ENCODE measurements around the gene CNPY3. TPM values are rescaled to one million over a fixed set of nuclear protein-coding genes. Genes with fewer than 3 reads are reported as not detected.
A peak's percentile ranks its signal among the peaks of the same experiment; 100 is the strongest.

Gene CNPY3
- total and polyA plus RNA-seq, 4 experiments from 2014 or later: 83.4 to 95.8 (median 89.7) TPM

DNA sequence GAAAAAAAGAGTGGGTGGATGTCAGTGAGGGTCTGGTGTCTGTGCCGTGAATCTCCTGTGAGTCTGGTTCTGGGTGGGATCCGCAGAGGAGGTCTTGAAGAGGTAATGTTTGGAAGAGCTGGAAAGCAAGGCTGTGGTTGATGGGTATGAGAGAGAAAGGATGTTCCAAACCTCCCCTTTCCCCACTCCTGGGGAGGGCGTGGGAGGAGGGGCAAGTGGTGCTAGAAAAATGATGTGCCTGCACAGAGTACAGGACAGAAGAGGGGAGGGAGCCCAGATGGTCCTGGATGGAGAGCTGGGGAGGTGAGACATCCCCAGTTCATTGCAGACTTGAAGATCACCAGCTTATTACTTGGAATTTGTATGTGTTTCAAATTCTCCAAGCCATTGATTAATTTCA is 3.1 kb downstream of the CNPY3 start:
- intact Hi-C loops (cut with micrococcal nuclease): no loop called here
- Histone ChIP-seq H3K36me3 (ENCODE audit: insufficient read depth, low read length) (peaks cover 44% of the 10 kb centered on the region), H3K9me3 (ENCODE audit: control insufficient read depth in 1 of 2, low read length in 2 of 2) (no peaks in the 10 kb centered on the region), H3K4me3 (ENCODE audit: low read length in 2 of 2) (no peak overlapping the region), H3K27me3 (ENCODE audit: insufficient read depth, low read length) (no peaks in the 10 kb centered on the region), H3K27ac (ENCODE audit: low read depth, low read length) (peak overlapping the region; percentile 29), H3K4me1 (ENCODE audit: insufficient read depth, low read length) (peaks cover 54% of the 10 kb centered on the region)
- Mint-ChIP-seq H3K4me3 (peak overlapping the region in 6 of 8 donors; percentile 3 to 84 (median 59)), H3K36me3 (peaks cover 32 to 59% of the 10 kb centered on the region in 2 donors), H3K27ac (peak overlapping the region; percentile 63 to 98 (median 86)), H3K4me1 (peaks cover 30 to 70% (median 48%) of the 10 kb centered on the region in 4 donors), H3K27me3 (no peaks in the 10 kb centered on the region), H3K9me3 (no peaks in the 10 kb centered on the region)
- DNase-seq: no peak
- POLR2A ChIA-PET (ENCODE audit: partially characterized antibody): no interaction called here
- CTCF ChIA-PET (ENCODE audit: partially characterized antibody): no interaction called here

DNA sequence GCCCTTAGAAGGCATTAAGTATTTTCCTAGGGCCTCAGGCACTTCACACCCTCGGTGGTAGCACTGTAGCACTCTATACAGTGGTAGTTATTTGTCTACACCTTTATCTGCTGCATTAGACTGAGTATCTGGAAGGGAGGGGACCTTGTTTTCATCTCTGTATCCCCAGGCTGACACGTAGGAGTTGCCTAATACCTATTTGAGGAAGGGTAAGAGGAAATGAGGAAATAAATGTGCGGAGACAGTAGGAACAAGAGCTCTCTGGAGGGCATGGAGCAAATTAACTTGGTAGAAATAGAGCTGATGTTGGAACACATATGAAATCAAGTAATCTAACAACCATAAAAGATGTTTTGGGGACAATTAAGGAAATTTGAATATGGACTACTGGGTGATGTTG is 3.9 kb downstream of the CNPY3 start:
- CTCF ChIA-PET (ENCODE audit: partially characterized antibody): no interaction called here
- H3K4me3 ChIP-seq (ENCODE audit: low read length in 2 of 2): no peak overlapping the region
- H3K9me3 Mint-ChIP-seq: no peaks in the 10 kb centered on the region
- H3K4me1 ChIP-seq (ENCODE audit: insufficient read depth, low read length): peaks cover 50% of the 10 kb centered on the region
- H3K36me3 Mint-ChIP-seq: peaks cover 40 to 67% of the 10 kb centered on the region in 2 donors
- peak overlapping the region; percentile 15 to 98 (median 83) for H3K27ac Mint-ChIP-seq
- no peaks in the 10 kb centered on the region for H3K9me3 ChIP-seq (ENCODE audit: control insufficient read depth in 1 of 2, low read length in 2 of 2)
- no peaks in the 10 kb centered on the region for H3K27me3 ChIP-seq (ENCODE audit: insufficient read depth, low read length)
- no peak for DNase-seq
- intact Hi-C loops (cut with micrococcal nuclease): no loop called here
- peak overlapping the region; percentile 2 for H3K27ac ChIP-seq (ENCODE audit: low read depth, low read length)
- no peaks in the 10 kb centered on the region for H3K27me3 Mint-ChIP-seq
- H3K36me3 ChIP-seq (ENCODE audit: insufficient read depth, low read length): peaks cover 52% of the 10 kb centered on the region
- POLR2A ChIA-PET (ENCODE audit: partially characterized antibody): interaction anchor here (1.0 kb wide), 1 partner anchor 46 kb away, joined by 4 read pairs; no protein-coding TSS in a partner anchor
- H3K4me1 Mint-ChIP-seq: peaks cover 34 to 74% (median 48%) of the 10 kb centered on the region in 4 donors
- H3K4me3 Mint-ChIP-seq: peak overlapping the region in 6 of 8 donors; percentile 0 to 84 (median 62)

DNA sequence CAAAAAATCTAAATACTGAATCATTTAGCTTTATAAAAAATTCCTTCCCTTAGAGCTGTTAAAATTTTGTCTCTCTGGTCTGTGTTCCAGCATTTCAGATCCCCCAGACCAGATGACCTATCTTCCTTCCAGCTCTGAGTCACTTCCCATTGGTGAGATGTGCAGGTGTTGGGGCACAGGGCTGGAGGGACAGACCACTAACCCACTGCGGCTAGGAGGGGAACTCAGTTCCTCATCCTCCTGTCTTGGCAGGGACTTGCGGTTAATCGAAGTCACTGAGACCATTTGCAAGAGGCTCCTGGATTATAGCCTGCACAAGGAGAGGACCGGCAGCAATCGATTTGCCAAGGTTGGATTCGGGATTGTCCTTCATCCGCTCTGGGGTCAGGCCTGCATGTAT is 6.0 kb downstream of the CNPY3 start:
- Histone ChIP-seq H3K4me3 (ENCODE audit: low read length in 2 of 2) (no peak overlapping the region), H3K9me3 (ENCODE audit: control insufficient read depth in 1 of 2, low read length in 2 of 2) (no peaks in the 10 kb centered on the region), H3K36me3 (ENCODE audit: insufficient read depth, low read length) (peaks cover 69% of the 10 kb centered on the region), H3K27ac (ENCODE audit: low read depth, low read length) (no peak overlapping the region), H3K4me1 (ENCODE audit: insufficient read depth, low read length) (peaks cover 43% of the 10 kb centered on the region), H3K27me3 (ENCODE audit: insufficient read depth, low read length) (no peaks in the 10 kb centered on the region)
- H3K9me3 Mint-ChIP-seq: no peaks in the 10 kb centered on the region
- H3K4me3 Mint-ChIP-seq: no peak overlapping the region
- POLR2A ChIA-PET (ENCODE audit: partially characterized antibody): interaction anchor here (1.2 kb wide), 1 partner anchor 49 kb away, joined by 3 read pairs; the partner anchor contains the start of gene PPP2R5D
- CTCF ChIA-PET (ENCODE audit: partially characterized antibody): interaction anchor here (0.8 kb wide), 1 partner anchor 208 kb away, joined by 4 read pairs; no protein-coding TSS in a partner anchor
- no peak for DNase-seq
- peaks cover 24 to 58% (median 34%) of the 10 kb centered on the region in 4 donors for H3K4me1 Mint-ChIP-seq
- H3K27ac Mint-ChIP-seq: peak overlapping the region in 1 of 7 donors; percentile 46
- no peaks in the 10 kb centered on the region for H3K27me3 Mint-ChIP-seq
- H3K36me3 Mint-ChIP-seq: peaks cover 44 to 72% of the 10 kb centered on the region in 2 donors
- intact Hi-C loops (cut with micrococcal nuclease): no loop called here

DNA sequence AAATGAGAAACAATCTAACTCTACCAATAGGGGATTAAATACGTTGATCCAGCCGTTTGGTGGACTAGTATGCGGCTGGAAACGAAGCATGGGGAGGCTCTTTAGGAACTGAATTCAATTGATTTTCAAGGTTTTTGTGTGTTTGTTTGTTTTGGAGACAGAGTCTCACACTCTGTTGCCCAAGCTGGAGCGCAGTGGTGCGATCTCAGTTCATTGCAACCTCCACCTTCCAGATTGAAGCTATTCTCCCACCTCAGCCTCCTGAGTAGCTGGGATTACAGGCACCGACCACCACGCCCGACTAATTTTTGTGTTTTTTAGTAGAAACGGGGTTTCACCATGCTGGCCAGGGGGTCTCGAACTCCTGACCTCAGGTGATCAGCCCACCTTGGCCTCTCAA is 7.1 kb downstream of the CNPY3 start:
- ChIA-PET CTCF (ENCODE audit: partially characterized antibody) (interaction anchor here (0.6 to 1.1 kb wide), 2 partner anchors 42 to 205 kb away, joined by 3 to 4 read pairs; partner anchors contain the start of gene PEX6), POLR2A (ENCODE audit: partially characterized antibody) (interaction anchor here (0.7 to 1.4 kb wide), 2 partner anchors 43 to 77 kb away, joined by 3 read pairs; partner anchors contain the start of genes KLHDC3, MEA1 and PEX6)
- intact Hi-C loops (cut with micrococcal nuclease): no loop called here
- Histone ChIP-seq H3K36me3 (ENCODE audit: insufficient read depth, low read length) (peaks cover 72% of the 10 kb centered on the region), H3K4me1 (ENCODE audit: insufficient read depth, low read length) (peaks cover 32% of the 10 kb centered on the region), H3K4me3 (ENCODE audit: low read length in 2 of 2) (no peak overlapping the region), H3K27ac (ENCODE audit: low read depth, low read length) (no peak overlapping the region), H3K27me3 (ENCODE audit: insufficient read depth, low read length) (no peaks in the 10 kb centered on the region), H3K9me3 (ENCODE audit: control insufficient read depth in 1 of 2, low read length in 2 of 2) (no peaks in the 10 kb centered on the region)
- no peaks in the 10 kb centered on the region for H3K27me3 Mint-ChIP-seq
- H3K4me1 Mint-ChIP-seq: peaks cover 23 to 47% (median 27%) of the 10 kb centered on the region in 4 donors
- H3K4me3 Mint-ChIP-seq: no peak overlapping the region
- DNase-seq: no peak
- H3K27ac Mint-ChIP-seq: peak overlapping the region in 2 of 7 donors; percentile 19 to 46
- H3K9me3 Mint-ChIP-seq: no peaks in the 10 kb centered on the region
- peaks cover 44 to 75% of the 10 kb centered on the region in 2 donors for H3K36me3 Mint-ChIP-seq

DNA sequence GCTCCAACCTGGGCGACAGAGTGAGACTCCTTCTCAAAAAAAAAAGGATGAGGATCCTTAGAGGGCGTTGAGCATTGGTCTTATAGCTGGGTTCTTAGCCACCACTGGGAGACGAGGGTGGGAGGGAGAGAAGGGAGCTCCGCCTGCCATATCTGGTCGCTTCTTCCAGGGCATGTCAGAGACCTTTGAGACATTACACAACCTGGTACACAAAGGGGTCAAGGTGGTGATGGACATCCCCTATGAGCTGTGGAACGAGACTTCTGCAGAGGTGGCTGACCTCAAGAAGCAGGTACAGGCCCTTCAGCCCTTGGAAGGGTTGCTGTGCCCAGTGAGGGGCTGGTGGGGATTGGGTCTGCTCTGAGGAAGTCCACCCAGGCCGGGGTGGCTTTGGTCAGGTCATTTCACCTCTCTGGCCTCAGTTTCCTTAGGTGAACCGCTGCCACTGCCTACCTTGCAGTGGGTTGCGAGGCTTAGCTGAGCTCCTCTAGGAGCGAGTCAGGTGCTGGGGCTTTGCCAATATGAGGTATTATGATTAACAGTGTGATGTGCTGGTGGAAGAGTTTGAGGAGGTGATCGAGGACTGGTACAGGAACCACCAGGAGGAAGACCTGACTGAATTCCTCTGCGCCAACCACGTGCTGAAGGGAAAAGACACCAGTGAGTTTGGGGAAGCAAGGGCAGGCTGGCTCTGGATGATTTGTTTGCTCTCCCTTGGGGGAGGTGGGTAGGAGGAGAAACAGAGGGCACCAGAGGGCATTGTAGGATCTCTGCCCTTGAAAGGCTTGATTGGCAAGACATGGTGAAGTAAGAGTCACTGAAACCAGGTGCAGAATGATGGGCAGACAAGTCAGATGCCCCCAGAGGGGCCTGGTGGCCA is 8.5 kb downstream of the CNPY3 start:
- peaks cover 20% of the 10 kb centered on the region for H3K4me1 ChIP-seq (ENCODE audit: insufficient read depth, low read length)
- H3K27ac Mint-ChIP-seq: peak overlapping the region in 5 of 7 donors; percentile 30 to 90 (median 67)
- intact Hi-C loops (cut with micrococcal nuclease): no loop called here
- no peaks in the 10 kb centered on the region for H3K27me3 Mint-ChIP-seq
- peaks cover 13 to 35% (median 15%) of the 10 kb centered on the region in 4 donors for H3K4me1 Mint-ChIP-seq
- DNase-seq: no peak
- H3K9me3 ChIP-seq (ENCODE audit: control insufficient read depth in 1 of 2, low read length in 2 of 2): no peaks in the 10 kb centered on the region
- POLR2A ChIA-PET (ENCODE audit: partially characterized antibody): interaction anchor here (0.8 to 3.2 kb wide), 3 partner anchors 8 to 76 kb away, joined by 3 to 18 read pairs (median 3); partner anchors contain the start of genes CNPY3, KLHDC3 and MEA1
- CTCF ChIA-PET (ENCODE audit: partially characterized antibody): interaction anchor here (0.7 to 1.1 kb wide), 3 partner anchors 9 to 41 kb away, joined by 3 to 4 read pairs (median 4); partner anchors contain the start of genes CNPY3 and PEX6
- no peaks in the 10 kb centered on the region for H3K27me3 ChIP-seq (ENCODE audit: insufficient read depth, low read length)
- no peak overlapping the region for H3K4me3 ChIP-seq (ENCODE audit: low read length in 2 of 2)
- no peaks in the 10 kb centered on the region for H3K9me3 Mint-ChIP-seq
- no peak overlapping the region for H3K4me3 Mint-ChIP-seq
- peaks cover 36 to 69% of the 10 kb centered on the region in 2 donors for H3K36me3 Mint-ChIP-seq
- H3K27ac ChIP-seq (ENCODE audit: low read depth, low read length): no peak overlapping the region
- peaks cover 66% of the 10 kb centered on the region for H3K36me3 ChIP-seq (ENCODE audit: insufficient read depth, low read length)

DNA sequence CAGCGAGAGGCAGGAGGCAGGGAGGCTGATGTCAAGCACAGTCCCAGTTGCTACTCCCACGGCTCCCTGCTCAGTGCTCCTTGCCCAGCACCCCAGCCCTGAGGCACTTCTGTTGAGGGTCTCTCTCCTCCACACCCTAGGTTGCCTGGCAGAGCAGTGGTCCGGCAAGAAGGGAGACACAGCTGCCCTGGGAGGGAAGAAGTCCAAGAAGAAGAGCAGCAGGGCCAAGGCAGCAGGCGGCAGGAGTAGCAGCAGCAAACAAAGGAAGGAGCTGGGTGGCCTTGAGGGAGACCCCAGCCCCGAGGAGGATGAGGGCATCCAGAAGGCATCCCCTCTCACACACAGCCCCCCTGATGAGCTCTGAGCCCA is 9.1 kb downstream of the CNPY3 start:
- Histone ChIP-seq H3K36me3 (ENCODE audit: insufficient read depth, low read length) (peaks cover 62% of the 10 kb centered on the region), H3K27me3 (ENCODE audit: insufficient read depth, low read length) (no peaks in the 10 kb centered on the region), H3K4me3 (ENCODE audit: low read length in 2 of 2) (no peak overlapping the region), H3K9me3 (ENCODE audit: control insufficient read depth in 1 of 2, low read length in 2 of 2) (no peaks in the 10 kb centered on the region), H3K4me1 (ENCODE audit: insufficient read depth, low read length) (peaks cover 13% of the 10 kb centered on the region), H3K27ac (ENCODE audit: low read depth, low read length) (no peak overlapping the region)
- no peak for DNase-seq
- ChIA-PET CTCF (ENCODE audit: partially characterized antibody) (interaction anchor here (1.0 kb wide), 1 partner anchor 9 kb away, joined by 4 read pairs; the partner anchor contains the start of gene CNPY3), POLR2A (ENCODE audit: partially characterized antibody) (interaction anchor here (3.2 kb wide), 1 partner anchor 9 kb away, joined by 18 read pairs; the partner anchor contains the start of gene CNPY3)
- Mint-ChIP-seq H3K4me1 (peaks cover 7 to 29% (median 9%) of the 10 kb centered on the region in 4 donors), H3K9me3 (no peaks in the 10 kb centered on the region), H3K36me3 (peaks cover 31 to 65% of the 10 kb centered on the region in 2 donors), H3K27ac (peak overlapping the region in 2 of 7 donors; percentile 37 to 67), H3K27me3 (no peaks in the 10 kb centered on the region), H3K4me3 (no peak overlapping the region)
- intact Hi-C loops (cut with micrococcal nuclease): no loop called here

Data from CD4-positive, alpha-beta memory T cell (primary cell).